ENCODE data around the gene KRTCAP2. TPM values are rescaled to one million over a fixed set of nuclear protein-coding genes. Genes with fewer than 3 reads are reported as not detected.
"Not testable (repeated sequence)": the region's sequence is repeated elsewhere in the genome, so short reads cannot be mapped to it uniquely, and the experiment has no call there.

The KRTCAP2 gene
- total and polyA plus RNA-seq, 2 experiments from 2014 or later: 189 to 484 TPM

- Histone ChIP-seq H3K4me3 (no peak overlapping the region), H3K4me2 (ENCODE audit: unreplicated experiment) (no peak overlapping the region), H3K9me3 (ENCODE audit: low read depth) (no peaks in the 10 kb centered on the region), H3K9me2 (ENCODE audit: insufficient read depth) (no peaks in the 10 kb centered on the region), H3F3A (ENCODE audit: insufficient read depth) (no peaks in the 10 kb centered on the region), H2AFZ (no peak overlapping the region), H3K27ac (no peak overlapping the region), H4K20me1 (ENCODE audit: insufficient read depth) (no peaks in the 10 kb centered on the region), H3K4me1 (ENCODE audit: insufficient read depth) (no peaks in the 10 kb centered on the region), H3K36me3 (ENCODE audit: low read depth) (no peaks in the 10 kb centered on the region), H3K27me3 (replicated peaks; ENCODE audit: insufficient read depth) (peaks cover 10% of the 10 kb centered on the region; the same call in 1 of the 2 replicates), H3K9ac (no peak overlapping the region), H3K79me2 (ENCODE audit: insufficient read depth) (no peaks in the 10 kb centered on the region)
- TF ChIP-seq EZH2 (IDR thresholded peaks at IDR 0.05; ENCODE audit: insufficient read depth, poor library complexity, severe bottlenecking): no peak
- no peak for TF ChIP-seq EZH2phosphoT487 (IDR thresholded peaks at IDR 0.05; ENCODE audit: insufficient read depth, low read depth)
- DNase-seq: no peak
- WGBS, 2 experiments (ENCODE audit: low coverage in 1 of 2, low lambda C conversion rate in 2 of 2, missing lambda C conversion rate in 2 of 2): 48 to 55% methylated on average over 8 of the region's 8 CpGs
- in situ Hi-C loops (cut with MboI): no loop called here
Measured at GRCh38 chr1:155160128-155160527, 13.0 kb downstream of the KRTCAP2 start.

- no peak overlapping the region for H3K4me2 ChIP-seq (ENCODE audit: unreplicated experiment)
Measured at GRCh38 chr1:155158991-155159390, 14.1 kb downstream of the KRTCAP2 start.

GRCh38 chr1:155155996-155156643, 17.0 kb downstream of the KRTCAP2 start:
- H3K27ac ChIP-seq; H3K9me2 ChIP-seq (ENCODE audit: insufficient read depth); H3K79me2 ChIP-seq (ENCODE audit: insufficient read depth); H3K4me1 ChIP-seq (ENCODE audit: insufficient read depth); H3K9me3 ChIP-seq (ENCODE audit: low read depth); H3K9ac ChIP-seq; H3K4me3 ChIP-seq; H2AFZ ChIP-seq; H4K20me1 ChIP-seq (ENCODE audit: insufficient read depth); H3K36me3 ChIP-seq (ENCODE audit: low read depth); in situ Hi-C loops (cut with MboI); DNase-seq; H3F3A ChIP-seq (ENCODE audit: insufficient read depth); H3K4me2 ChIP-seq (ENCODE audit: unreplicated experiment): not testable (repeated sequence)
- WGBS, 2 experiments (ENCODE audit: low coverage in 1 of 2, low lambda C conversion rate in 2 of 2, missing lambda C conversion rate in 2 of 2): 27 to 28% methylated on average over 3 of the region's 3 CpGs
- H3K27me3 ChIP-seq (replicated peaks; ENCODE audit: insufficient read depth): peaks cover 12% of the 10 kb centered on the region; the same call in 1 of the 2 replicates

More at GRCh38 chr1:155158991-155159390, 14.1 kb downstream of the KRTCAP2 start:
- Histone ChIP-seq H3K27me3 (replicated peaks; ENCODE audit: insufficient read depth) (peaks cover 12% of the 10 kb centered on the region; the same call in 1 of the 2 replicates), H3K4me3 (no peak overlapping the region), H3K27ac (no peak overlapping the region), H3K36me3 (ENCODE audit: low read depth) (no peaks in the 10 kb centered on the region), H3K9me2 (ENCODE audit: insufficient read depth) (no peaks in the 10 kb centered on the region), H2AFZ (no peak overlapping the region), H3K4me1 (ENCODE audit: insufficient read depth) (no peaks in the 10 kb centered on the region), H3F3A (ENCODE audit: insufficient read depth) (no peaks in the 10 kb centered on the region), H3K79me2 (ENCODE audit: insufficient read depth) (no peaks in the 10 kb centered on the region), H3K9ac (no peak overlapping the region), H3K9me3 (ENCODE audit: low read depth) (no peaks in the 10 kb centered on the region), H4K20me1 (ENCODE audit: insufficient read depth) (no peaks in the 10 kb centered on the region)
- in situ Hi-C loops (cut with MboI): no loop called here
- WGBS, 2 experiments (ENCODE audit: low coverage in 1 of 2, low lambda C conversion rate in 2 of 2, missing lambda C conversion rate in 2 of 2): 50 to 56% methylated on average over 1 of the region's 1 CpG
- TF ChIP-seq EZH2phosphoT487 (IDR thresholded peaks at IDR 0.05; ENCODE audit: insufficient read depth, low read depth): no peak
- TF ChIP-seq EZH2 (IDR thresholded peaks at IDR 0.05; ENCODE audit: insufficient read depth, poor library complexity, severe bottlenecking): no peak
- DNase-seq: no peak

- Histone ChIP-seq H3K27me3 (replicated peaks; ENCODE audit: insufficient read depth) (peaks cover 6% of the 10 kb centered on the region), H3K9ac (no peak overlapping the region), H3K4me1 (ENCODE audit: insufficient read depth) (no peaks in the 10 kb centered on the region), H3K4me2 (ENCODE audit: unreplicated experiment) (no peak overlapping the region), H3K4me3 (no peak overlapping the region), H3K9me3 (ENCODE audit: low read depth) (no peaks in the 10 kb centered on the region), H3K27ac (no peak overlapping the region), H3F3A (ENCODE audit: insufficient read depth) (no peaks in the 10 kb centered on the region), H3K36me3 (ENCODE audit: low read depth) (no peaks in the 10 kb centered on the region), H3K9me2 (ENCODE audit: insufficient read depth) (no peaks in the 10 kb centered on the region), H2AFZ (no peak overlapping the region), H4K20me1 (ENCODE audit: insufficient read depth) (no peaks in the 10 kb centered on the region), H3K79me2 (ENCODE audit: insufficient read depth) (no peaks in the 10 kb centered on the region)
- 53 to 62% methylated on average over 3 of the region's 3 CpGs for WGBS, 2 experiments (ENCODE audit: low coverage in 1 of 2, low lambda C conversion rate in 2 of 2, missing lambda C conversion rate in 2 of 2)
- TF ChIP-seq EZH2 (IDR thresholded peaks at IDR 0.05; ENCODE audit: insufficient read depth, poor library complexity, severe bottlenecking) (no peak), EZH2phosphoT487 (IDR thresholded peaks at IDR 0.05; ENCODE audit: insufficient read depth, low read depth) (no peak)
- in situ Hi-C loops (cut with MboI): no loop called here
- no peak for DNase-seq
Measured at GRCh38 chr1:155145491-155145890, 27.6 kb downstream of the KRTCAP2 start.
